ENCODE data around the gene BMX. TPM values are rescaled to one million over a fixed set of nuclear protein-coding genes. Genes with fewer than 3 reads are reported as not detected.

Gene BMX
- total and polyA plus RNA-seq, 9 of the 15 experiments (the other 6 are each of a cell fraction or from before 2014, with no cell fraction given): 0.45 to 4.2 (median 1.8) TPM

- TF ChIP-seq ARID3B (CRISPR knock-in tag; IDR thresholded peaks at IDR 0.05; ENCODE audit: borderline replicate concordance): no peak
- TF ChIP-seq OTX1 (CRISPR knock-in tag; IDR thresholded peaks at IDR 0.05): no peak
- no peak for TF ChIP-seq CHD7 (IDR thresholded peaks at IDR 0.05; ENCODE audit: low read depth, low read length)
- TF ChIP-seq PREB (CRISPR knock-in tag; IDR thresholded peaks at IDR 0.05): no peak
- no peak for TF ChIP-seq CREBBP (IDR thresholded peaks at IDR 0.05; ENCODE audit: low read depth, low read length)
- no peak for TF ChIP-seq ZFP30 (CRISPR knock-in tag; IDR thresholded peaks at IDR 0.05; ENCODE audit: borderline replicate concordance)
These were observed 66.7 kb downstream of the BMX start (continued) for GRCh38 chrX:15567267-15567666.
